SJSA1 (cell line): ENCODE results near the gene RUNX1. TPM values are rescaled to one million over a fixed set of nuclear protein-coding genes. Genes with fewer than 3 reads are reported as not detected.

Source experiments
- DNase-seq, 2 experiments: peaks; one replicate each; pipeline ENCODE4 v3.0.0-alpha.2; 2015 to 2020; ENCODE audit warnings: low spot score in 2 of 2, low read depth in 1 of 2
- H3K27ac ChIP-seq: fragments of 250-450 bp; sonication (Bioruptor Pico); 2 replicates; pipeline ENCODE4 v1.5.1; 2020; ENCODE audit warnings: mild to moderate bottlenecking, moderate library complexity
- H3K27me3 ChIP-seq: fragments of 250-450 bp; sonication (Bioruptor Pico); replicated peaks from 2 replicates; pipeline ENCODE4 v1.5.1; 2020; ENCODE audit warnings: mild to moderate bottlenecking, moderate library complexity
- H3K36me3 ChIP-seq: fragments of 250-450 bp; sonication (Bioruptor Pico); 2 replicates; pipeline ENCODE4 v1.5.1; 2020; ENCODE audit warnings: mild to moderate bottlenecking
- H3K4me1 ChIP-seq: fragments of 250-450 bp; sonication (Bioruptor Pico); replicated peaks from 2 replicates; pipeline ENCODE4 v1.6.1; 2021; ENCODE audit warnings: mild to moderate bottlenecking
- H3K4me3 ChIP-seq: fragments of 250-450 bp; sonication (Bioruptor Pico); 2 replicates; pipeline ENCODE4 v1.5.1; 2020; ENCODE audit warnings: mild to moderate bottlenecking
- H3K9me3 ChIP-seq: fragments of 250-450 bp; sonication (Bioruptor Pico); replicated peaks from 2 replicates; pipeline ENCODE4 v1.5.1; 2020; ENCODE audit warnings: mild to moderate bottlenecking
- total RNA-seq: library from RNA; depleted of rRNA; stranded (reverse); fragments of >200 nt; shearing (Covaris generic); gene quantifications from 2 replicates; pipeline ENCODE4 v1.2.3, GENCODE V29; 2014

The RUNX1 gene
- total RNA-seq, 1 experiment from 2014 or later = 18.0 TPM

DNA sequence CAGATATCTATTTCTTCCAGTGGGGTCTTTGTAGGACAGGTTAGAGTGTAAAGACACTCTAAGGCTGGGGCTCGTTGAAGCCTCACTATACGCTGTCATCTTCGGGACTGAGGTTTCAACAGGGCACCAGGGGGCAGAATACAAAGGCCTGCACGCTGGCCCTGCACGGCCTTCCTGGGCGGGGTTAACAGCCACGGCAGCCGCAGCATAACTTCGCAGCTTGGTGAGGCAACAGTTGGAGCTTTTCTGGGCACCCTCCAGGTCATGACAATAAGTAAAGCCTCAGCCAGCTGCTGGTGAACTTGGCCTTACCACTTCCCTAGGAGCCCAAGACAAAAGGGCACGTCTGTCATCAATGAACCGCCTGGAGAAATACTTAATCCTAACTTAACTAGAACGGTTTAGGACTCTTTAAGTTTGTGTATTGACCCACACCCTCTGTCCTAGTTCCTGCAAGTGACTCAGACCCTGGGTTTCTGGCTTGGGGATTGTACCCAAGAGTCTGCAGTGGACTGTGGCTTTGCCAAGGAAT, 2.3 kb upstream of the RUNX1 start:
- Histone ChIP-seq H3K9me3 (no peaks in the 10 kb centered on the region), H3K36me3 (0 out of 2 replicates have a peak, but pooled peaks cover under 1% of the 10 kb centered on the region), H3K27ac (peak overlapping the region; percentile 55), H3K27me3 (no peaks in the 10 kb centered on the region), H3K4me1 (peaks cover 51% of the 10 kb centered on the region), H3K4me3 (no peak overlapping the region)
- DNase-seq = peak; percentile 89

- Histone ChIP-seq H3K4me1 (peaks cover 59% of the 10 kb centered on the region), H3K27me3 (no peaks in the 10 kb centered on the region), H3K27ac (peak overlapping the region; percentile 55), H3K9me3 (no peaks in the 10 kb centered on the region), H3K4me3 (no peak overlapping the region), H3K36me3 (peaks cover 7% of the 10 kb centered on the region)
- no peak for DNase-seq
Observed at GRCh38 chr21:35050348-35051286, 1.5 kb upstream of the RUNX1 start.

- Histone ChIP-seq H3K4me3 (peak overlapping the region; percentile 38), H3K9me3 (no peaks in the 10 kb centered on the region), H3K27ac (peak overlapping the region; percentile 80), H3K4me1 (peaks cover 48% of the 10 kb centered on the region), H3K36me3 (peaks cover 16% of the 10 kb centered on the region), H3K27me3 (no peaks in the 10 kb centered on the region)
- DNase-seq = peak; percentile 80 to 82
Observed at GRCh38 chr21:35048183-35048601, 910 bp downstream of the RUNX1 start.

- H3K4me1 ChIP-seq = peaks cover 38% of the 10 kb centered on the region
- peak in 1 of 2 experiments; percentile 56 for DNase-seq
- peak overlapping the region; percentile 80 for H3K27ac ChIP-seq
- peaks cover 19% of the 10 kb centered on the region for H3K36me3 ChIP-seq
- peak overlapping the region; percentile 38 for H3K4me3 ChIP-seq
- H3K27me3 ChIP-seq = no peaks in the 10 kb centered on the region
- H3K9me3 ChIP-seq = no peaks in the 10 kb centered on the region
Observed at GRCh38 chr21:35046880-35047229, 2.2 kb downstream of the RUNX1 start.

DNA sequence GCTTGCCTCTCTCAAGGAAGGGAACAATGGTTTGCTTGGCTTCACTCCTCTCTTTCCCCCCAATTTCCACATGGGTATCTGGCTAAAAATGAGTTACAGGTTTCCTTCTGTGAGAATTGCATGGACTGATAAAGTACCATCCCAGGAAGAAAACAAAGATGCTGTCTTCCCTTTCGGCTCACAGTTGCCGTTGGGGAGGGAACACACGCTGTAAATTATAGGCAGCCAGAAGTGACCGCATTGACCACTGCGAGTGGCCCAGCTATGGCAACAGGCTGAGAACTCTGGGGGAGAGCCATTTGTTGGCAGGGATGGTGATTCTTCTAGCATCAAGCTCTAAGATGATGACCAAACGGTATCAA, 2.9 kb downstream of the RUNX1 start:
- Histone ChIP-seq H3K27ac (peak overlapping the region; percentile 80), H3K27me3 (no peaks in the 10 kb centered on the region), H3K36me3 (peaks cover 19% of the 10 kb centered on the region), H3K9me3 (no peaks in the 10 kb centered on the region), H3K4me1 (peaks cover 34% of the 10 kb centered on the region), H3K4me3 (peak overlapping the region; percentile 38; the same call in 1 of the 2 replicates)
- DNase-seq = no peak

DNA sequence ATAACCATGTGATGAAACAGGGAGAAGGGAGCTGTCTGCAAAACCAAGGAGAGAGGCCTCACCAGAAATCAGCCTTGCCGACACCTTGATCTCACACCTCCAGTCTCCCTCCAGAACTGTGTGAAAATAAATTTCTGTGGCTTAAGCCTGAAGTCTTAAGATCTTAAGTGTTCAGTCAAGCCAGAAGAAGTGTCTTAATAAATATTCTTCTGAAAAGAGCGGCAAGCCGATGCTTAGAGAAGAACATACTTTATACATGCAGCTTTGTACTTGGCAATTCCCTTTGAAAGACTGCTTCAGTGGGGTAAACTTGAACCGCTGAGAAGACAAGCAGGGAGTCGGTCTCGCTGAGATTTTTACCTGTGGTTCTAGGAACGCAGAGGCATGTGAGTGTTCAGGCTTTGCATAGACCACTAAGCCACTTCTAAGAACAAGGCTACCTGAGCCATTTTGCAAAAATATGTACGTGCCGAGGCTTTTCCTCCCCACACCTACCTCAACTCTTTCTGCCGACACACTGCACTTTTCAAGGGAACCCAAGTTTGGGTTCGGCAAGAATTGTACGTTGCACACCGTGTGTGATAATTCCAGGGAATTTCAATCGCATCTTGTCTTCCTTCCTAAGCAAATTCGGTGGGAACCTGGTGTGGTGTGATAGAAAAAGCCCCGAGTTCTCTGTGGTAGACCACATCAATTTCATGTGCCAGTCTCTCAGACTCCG, 3.4 kb downstream of the RUNX1 start:
- no peak overlapping the region for H3K4me3 ChIP-seq
- no peak for DNase-seq
- H3K27ac ChIP-seq = peak overlapping the region; percentile 80; the same call in 1 of the 2 replicates

DNA sequence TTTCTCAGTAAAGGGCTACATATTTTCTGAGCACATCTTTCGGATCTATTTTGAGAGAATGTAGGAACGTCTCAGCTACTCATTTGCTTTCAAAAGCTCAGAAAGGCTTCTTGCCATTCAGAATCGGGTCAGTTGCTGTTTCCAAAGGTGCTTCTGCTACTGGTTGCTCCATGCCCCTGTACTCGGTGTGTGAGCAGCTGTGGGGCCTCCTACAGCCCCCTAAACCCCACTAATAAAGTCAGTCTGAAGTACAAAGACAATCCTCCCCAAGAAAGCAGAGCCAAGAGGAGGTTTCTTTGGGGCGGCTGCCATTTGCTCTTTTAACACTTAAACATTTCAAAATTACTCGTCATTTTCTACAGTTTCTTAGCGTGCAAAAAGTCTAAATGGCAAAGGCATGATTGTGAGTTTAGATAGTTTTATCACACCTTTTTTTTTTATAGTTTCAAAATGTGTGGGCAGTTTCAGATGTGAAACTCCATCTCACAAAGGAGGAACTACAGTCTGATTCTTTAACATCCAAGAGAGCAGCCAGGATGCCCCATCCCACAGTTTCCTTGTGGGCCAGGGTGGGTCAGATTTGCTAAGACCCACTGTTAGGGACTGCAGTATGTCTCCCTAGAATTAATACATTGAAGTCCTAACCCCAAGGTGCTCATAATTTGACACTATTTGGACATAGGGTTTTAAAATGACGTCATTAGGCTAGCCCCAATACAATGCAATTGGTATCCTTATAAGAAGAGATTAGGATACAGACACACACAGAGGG, 4.1 kb downstream of the RUNX1 start:
- Histone ChIP-seq H3K4me1 (peaks cover 28% of the 10 kb centered on the region), H3K36me3 (peaks cover 19% of the 10 kb centered on the region), H3K9me3 (no peaks in the 10 kb centered on the region), H3K27me3 (no peaks in the 10 kb centered on the region), H3K4me3 (no peak overlapping the region), H3K27ac (no peak overlapping the region)
- DNase-seq = no peak

More for the DNA sequence above, 3.4 kb downstream of the RUNX1 start:
- Histone ChIP-seq H3K9me3 (no peaks in the 10 kb centered on the region), H3K27me3 (no peaks in the 10 kb centered on the region), H3K36me3 (peaks cover 19% of the 10 kb centered on the region), H3K4me1 (peaks cover 34% of the 10 kb centered on the region)

GRCh38 chr21:35044128-35044527, 5.0 kb downstream of the RUNX1 start:
- no peak for DNase-seq
- no peak overlapping the region for H3K27ac ChIP-seq

GRCh38 chr21:35043549-35043948, 5.6 kb downstream of the RUNX1 start:
- H3K4me3 ChIP-seq = no peak overlapping the region
- no peak for DNase-seq
- peaks cover 19% of the 10 kb centered on the region for H3K36me3 ChIP-seq
- H3K9me3 ChIP-seq = no peaks in the 10 kb centered on the region
- no peak overlapping the region for H3K27ac ChIP-seq
- peaks cover 22% of the 10 kb centered on the region for H3K4me1 ChIP-seq
- no peaks in the 10 kb centered on the region for H3K27me3 ChIP-seq

More at GRCh38 chr21:35044128-35044527, 5.0 kb downstream of the RUNX1 start:
- Histone ChIP-seq H3K36me3 (peaks cover 19% of the 10 kb centered on the region), H3K4me1 (peaks cover 22% of the 10 kb centered on the region), H3K27me3 (no peaks in the 10 kb centered on the region), H3K9me3 (no peaks in the 10 kb centered on the region), H3K4me3 (no peak overlapping the region)

DNA sequence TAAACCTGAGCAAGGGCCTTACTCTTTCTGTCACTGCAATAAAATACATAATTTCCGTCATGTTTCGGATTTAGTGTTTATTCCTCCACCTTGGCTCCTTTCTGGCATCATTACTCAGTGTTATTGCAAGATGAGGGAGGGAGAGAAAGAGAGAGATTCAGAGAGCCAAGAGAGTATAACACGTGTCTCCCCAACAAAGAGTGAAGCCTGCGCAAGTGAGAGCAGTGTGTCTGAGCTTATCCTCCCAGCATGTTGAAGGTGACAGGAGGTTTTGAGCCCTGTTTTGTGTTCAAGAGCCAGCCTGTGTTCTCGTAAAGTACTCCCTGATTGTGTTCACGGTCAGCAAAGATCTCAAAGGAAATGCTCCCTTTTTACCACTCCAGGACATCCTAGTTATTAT, 6.3 kb downstream of the RUNX1 start:
- H3K9me3 ChIP-seq = no peaks in the 10 kb centered on the region
- H3K36me3 ChIP-seq = peaks cover 19% of the 10 kb centered on the region
- H3K4me3 ChIP-seq = no peak overlapping the region
- peaks cover 22% of the 10 kb centered on the region for H3K4me1 ChIP-seq
- DNase-seq = no peak
- H3K27me3 ChIP-seq = no peaks in the 10 kb centered on the region
- no peak overlapping the region for H3K27ac ChIP-seq

GRCh38 chr21:35041881-35042280, 7.2 kb downstream of the RUNX1 start:
- Histone ChIP-seq H3K4me3 (no peak overlapping the region), H3K9me3 (no peaks in the 10 kb centered on the region), H3K4me1 (peaks cover 20% of the 10 kb centered on the region), H3K27ac (no peak overlapping the region), H3K36me3 (peaks cover 19% of the 10 kb centered on the region), H3K27me3 (no peaks in the 10 kb centered on the region)
- DNase-seq = no peak

- Histone ChIP-seq H3K36me3 (peaks cover 17% of the 10 kb centered on the region), H3K9me3 (no peaks in the 10 kb centered on the region), H3K27ac (no peak overlapping the region), H3K4me1 (peaks cover 12% of the 10 kb centered on the region), H3K27me3 (no peaks in the 10 kb centered on the region), H3K4me3 (no peak overlapping the region)
- no peak for DNase-seq
Observed at GRCh38 chr21:35041122-35041521, 8.0 kb downstream of the RUNX1 start.

DNA sequence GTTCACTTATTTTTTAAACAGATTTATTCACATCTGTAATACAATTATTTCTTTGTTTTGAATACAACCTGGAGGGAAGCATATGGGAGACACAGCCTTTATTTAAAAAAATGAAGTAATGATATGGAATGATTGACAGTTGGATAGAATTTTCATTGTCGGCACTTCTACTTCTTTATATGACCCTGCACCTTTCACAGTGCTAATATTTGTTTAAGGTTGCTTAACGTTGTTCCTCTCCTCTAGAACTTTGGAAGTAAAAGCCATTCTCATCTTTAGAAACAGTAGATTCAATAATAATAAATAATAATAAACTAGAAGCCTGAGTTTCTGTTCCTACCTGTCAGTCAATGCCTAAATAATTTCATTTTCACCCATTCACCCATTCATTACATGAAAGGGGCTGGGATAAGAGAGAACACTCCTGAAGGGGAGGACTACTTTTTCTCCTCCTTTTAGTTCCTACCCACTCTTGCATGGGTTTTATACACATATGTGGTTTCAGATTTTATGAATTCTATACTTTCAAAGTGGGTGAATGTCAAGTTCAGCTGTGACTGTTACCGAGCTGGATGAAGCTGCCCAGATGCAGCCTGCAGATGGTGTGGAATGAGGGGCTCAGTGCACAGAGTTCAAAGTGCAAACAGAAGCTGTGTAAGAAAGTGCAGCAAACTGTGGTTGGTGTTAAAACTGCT, 9.4 kb downstream of the RUNX1 start:
- no peaks in the 10 kb centered on the region for H3K9me3 ChIP-seq
- H3K36me3 ChIP-seq = peaks cover 6% of the 10 kb centered on the region; the same call in 1 of the 2 replicates
- no peaks in the 10 kb centered on the region for H3K27me3 ChIP-seq
- no peak overlapping the region for H3K4me3 ChIP-seq
- DNase-seq = no peak
- no peak overlapping the region for H3K27ac ChIP-seq
- H3K4me1 ChIP-seq = peaks cover 7% of the 10 kb centered on the region
